Measurements from ENCODE around the gene LUC7L3. TPM values are rescaled to one million over a fixed set of nuclear protein-coding genes. Genes with fewer than 3 reads are reported as not detected.
"Not testable (repeated sequence)": the region's sequence is repeated elsewhere in the genome, so short reads cannot be mapped to it uniquely, and the experiment has no call there.

Gene LUC7L3
- polyA plus RNA-seq, 2 of the 4 experiments (the other 2 are of a cell fraction) = 209 to 211 TPM

- H3K4me2 ChIP-seq = peak overlapping the region; percentile 95
- no peaks in the 10 kb centered on the region for H3K9me3 ChIP-seq
- POLR2A ChIA-PET = interaction anchor here (0.5 kb wide), 1 partner anchor 365 kb away, joined by 6 read pairs; no protein-coding TSS in a partner anchor
- ATAC-seq = no peak
- FAIRE-seq = no peak
- 9% methylated on average over 7 of the region's 7 CpGs for WGBS (ENCODE audit: missing lambda C conversion rate)
- CTCF ChIA-PET = interaction anchor here (0.5 kb wide), 2 partner anchors 66 to 128 kb away, joined by 3 read pairs; no protein-coding TSS in a partner anchor
- peak overlapping the region; percentile 14 to 85; a peak in 4 of 6 replicates for H3K27ac ChIP-seq
- DNase-seq (ENCODE audit: low read depth in 1 of 2, low spot score in 1 of 2) = no peak
- H3K4me1 ChIP-seq = peaks cover 44% of the 10 kb centered on the region
- TF ChIP-seq, protein P1, sequence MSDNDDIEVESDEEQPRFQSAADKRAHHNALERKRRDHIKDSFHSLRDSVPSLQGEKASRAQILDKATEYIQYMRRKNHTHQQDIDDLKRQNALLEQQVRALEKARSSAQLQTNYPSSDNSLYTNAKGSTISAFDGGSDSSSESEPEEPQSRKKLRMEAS (IDR thresholded peaks at IDR 0.05) = peak; percentile 34; the same call in 1 of the 2 replicates
- no peak for TF ChIP-seq HOXB5 (CRISPR knock-in tag; IDR thresholded peaks at IDR 0.05)
- TF ChIP-seq TP53 (CRISPR knock-in tag; IDR thresholded peaks at IDR 0.05) = no peak
- peak; percentile 26 for TF ChIP-seq MAFK (IDR thresholded peaks at IDR 0.05; ENCODE audit: partially characterized antibody)
- peak overlapping the region; percentile 66 for H3K4me3 ChIP-seq
Observed at GRCh38 chr17:50721194-50722010, 2.0 kb downstream of the LUC7L3 start.

DNA sequence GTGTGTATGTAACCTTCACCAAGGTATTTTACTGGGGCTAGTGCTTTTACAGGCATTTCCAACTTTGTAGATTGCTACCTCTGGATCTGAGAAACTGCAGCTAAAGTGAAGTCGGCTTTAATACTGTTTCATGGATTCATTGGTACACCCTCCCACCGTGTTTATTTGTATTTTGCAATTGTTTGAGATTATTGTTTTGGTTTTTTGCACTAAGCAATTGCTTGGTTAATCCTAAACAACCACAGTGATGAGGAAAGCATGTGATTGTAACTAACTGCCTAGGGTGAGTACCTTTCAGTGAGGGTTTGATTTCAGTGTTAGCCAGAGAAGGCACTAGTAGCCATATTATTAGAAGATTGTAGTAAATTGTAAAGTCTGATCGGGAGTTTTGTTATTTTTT, 3.3 kb downstream of the LUC7L3 start:
- ATAC-seq = no peak
- H3K4me3 ChIP-seq = peak overlapping the region; percentile 66; the same call in 2 of the 3 replicates
- no peak for FAIRE-seq
- 5% methylated on average over 3 of the region's 3 CpGs for WGBS (ENCODE audit: missing lambda C conversion rate)
- peak overlapping the region; percentile 95 for H3K4me2 ChIP-seq
- DNase-seq (ENCODE audit: low read depth in 1 of 2, low spot score in 1 of 2) = no peak
- peaks cover 58% of the 10 kb centered on the region for H3K4me1 ChIP-seq
- ChIA-PET POLR2A (interaction anchor here (0.6 kb wide), 1 partner anchor 9 kb away, joined by 4 read pairs; no protein-coding TSS in a partner anchor), CTCF (interaction anchor here (1.5 to 1.7 kb wide), 2 partner anchors 27 to 97 kb away, joined by 4 to 5 read pairs; no protein-coding TSS in a partner anchor)
- H3K27ac ChIP-seq = 0 out of 6 replicates have a peak overlapping the region, but pooled peaks of 1 of the 2 experiments have one; percentile 3
- H3K9me3 ChIP-seq = no peaks in the 10 kb centered on the region
- TF ChIP-seq ZSCAN20 (CRISPR knock-in tag; IDR thresholded peaks at IDR 0.05) (no peak), POLR2AphosphoS2 (conservative IDR thresholded peaks at IDR 0.05; ENCODE audit: low read length) (no peak), BHLHE40 (IDR thresholded peaks at IDR 0.05; ENCODE audit: low read depth, low read length) (no peak), RARB (CRISPR knock-in tag; IDR thresholded peaks at IDR 0.05) (no peak), GATA3 (IDR thresholded peaks at IDR 0.05; ENCODE audit: borderline replicate concordance) (no peak), CBX8 (IDR thresholded peaks at IDR 0.05) (no peak), ZNF302 (CRISPR knock-in tag; IDR thresholded peaks at IDR 0.05) (no peak), CEBPB (IDR thresholded peaks at IDR 0.05) (no peak), RFX5 (IDR thresholded peaks at IDR 0.05) (no peak), MAZ (IDR thresholded peaks at IDR 0.05; ENCODE audit: borderline replicate concordance, low read depth, low read length) (no peak), CBX2 (IDR thresholded peaks at IDR 0.05; ENCODE audit: borderline replicate concordance, low read depth) (no peak), NPAS2 (CRISPR knock-in tag; IDR thresholded peaks at IDR 0.05; ENCODE audit: borderline replicate concordance) (no peak), RCOR1 (IDR thresholded peaks at IDR 0.05; ENCODE audit: low read depth, low read length) (no peak)
- TF ChIP-seq, protein P2, sequence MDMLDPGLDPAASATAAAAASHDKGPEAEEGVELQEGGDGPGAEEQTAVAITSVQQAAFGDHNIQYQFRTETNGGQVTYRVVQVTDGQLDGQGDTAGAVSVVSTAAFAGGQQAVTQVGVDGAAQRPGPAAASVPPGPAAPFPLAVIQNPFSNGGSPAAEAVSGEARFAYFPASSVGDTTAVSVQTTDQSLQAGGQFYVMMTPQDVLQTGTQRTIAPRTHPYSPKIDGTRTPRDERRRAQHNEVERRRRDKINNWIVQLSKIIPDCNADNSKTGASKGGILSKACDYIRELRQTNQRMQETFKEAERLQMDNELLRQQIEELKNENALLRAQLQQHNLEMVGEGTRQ (IDR thresholded peaks at IDR 0.05) = no peak
- TF ChIP-seq, protein P3, sequence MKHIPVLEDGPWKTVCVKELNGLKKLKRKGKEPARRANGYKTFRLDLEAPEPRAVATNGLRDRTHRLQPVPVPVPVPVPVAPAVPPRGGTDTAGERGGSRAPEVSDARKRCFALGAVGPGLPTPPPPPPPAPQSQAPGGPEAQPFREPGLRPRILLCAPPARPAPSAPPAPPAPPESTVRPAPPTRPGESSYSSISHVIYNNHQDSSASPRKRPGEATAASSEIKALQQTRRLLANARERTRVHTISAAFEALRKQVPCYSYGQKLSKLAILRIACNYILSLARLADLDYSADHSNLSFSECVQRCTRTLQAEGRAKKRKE (CRISPR knock-in tag; IDR thresholded peaks at IDR 0.05; ENCODE audit: low read depth) = no peak
- TF ChIP-seq, protein P4, sequence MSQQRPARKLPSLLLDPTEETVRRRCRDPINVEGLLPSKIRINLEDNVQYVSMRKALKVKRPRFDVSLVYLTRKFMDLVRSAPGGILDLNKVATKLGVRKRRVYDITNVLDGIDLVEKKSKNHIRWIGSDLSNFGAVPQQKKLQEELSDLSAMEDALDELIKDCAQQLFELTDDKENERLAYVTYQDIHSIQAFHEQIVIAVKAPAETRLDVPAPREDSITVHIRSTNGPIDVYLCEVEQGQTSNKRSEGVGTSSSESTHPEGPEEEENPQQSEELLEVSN (IDR thresholded peaks at IDR 0.05; ENCODE audit: borderline replicate concordance, low read depth) = no peak
- TF ChIP-seq, protein P5, sequence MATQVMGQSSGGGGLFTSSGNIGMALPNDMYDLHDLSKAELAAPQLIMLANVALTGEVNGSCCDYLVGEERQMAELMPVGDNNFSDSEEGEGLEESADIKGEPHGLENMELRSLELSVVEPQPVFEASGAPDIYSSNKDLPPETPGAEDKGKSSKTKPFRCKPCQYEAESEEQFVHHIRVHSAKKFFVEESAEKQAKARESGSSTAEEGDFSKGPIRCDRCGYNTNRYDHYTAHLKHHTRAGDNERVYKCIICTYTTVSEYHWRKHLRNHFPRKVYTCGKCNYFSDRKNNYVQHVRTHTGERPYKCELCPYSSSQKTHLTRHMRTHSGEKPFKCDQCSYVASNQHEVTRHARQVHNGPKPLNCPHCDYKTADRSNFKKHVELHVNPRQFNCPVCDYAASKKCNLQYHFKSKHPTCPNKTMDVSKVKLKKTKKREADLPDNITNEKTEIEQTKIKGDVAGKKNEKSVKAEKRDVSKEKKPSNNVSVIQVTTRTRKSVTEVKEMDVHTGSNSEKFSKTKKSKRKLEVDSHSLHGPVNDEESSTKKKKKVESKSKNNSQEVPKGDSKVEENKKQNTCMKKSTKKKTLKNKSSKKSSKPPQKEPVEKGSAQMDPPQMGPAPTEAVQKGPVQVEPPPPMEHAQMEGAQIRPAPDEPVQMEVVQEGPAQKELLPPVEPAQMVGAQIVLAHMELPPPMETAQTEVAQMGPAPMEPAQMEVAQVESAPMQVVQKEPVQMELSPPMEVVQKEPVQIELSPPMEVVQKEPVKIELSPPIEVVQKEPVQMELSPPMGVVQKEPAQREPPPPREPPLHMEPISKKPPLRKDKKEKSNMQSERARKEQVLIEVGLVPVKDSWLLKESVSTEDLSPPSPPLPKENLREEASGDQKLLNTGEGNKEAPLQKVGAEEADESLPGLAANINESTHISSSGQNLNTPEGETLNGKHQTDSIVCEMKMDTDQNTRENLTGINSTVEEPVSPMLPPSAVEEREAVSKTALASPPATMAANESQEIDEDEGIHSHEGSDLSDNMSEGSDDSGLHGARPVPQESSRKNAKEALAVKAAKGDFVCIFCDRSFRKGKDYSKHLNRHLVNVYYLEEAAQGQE (IDR thresholded peaks at IDR 0.05) = no peak
- TF ChIP-seq, protein P6, sequence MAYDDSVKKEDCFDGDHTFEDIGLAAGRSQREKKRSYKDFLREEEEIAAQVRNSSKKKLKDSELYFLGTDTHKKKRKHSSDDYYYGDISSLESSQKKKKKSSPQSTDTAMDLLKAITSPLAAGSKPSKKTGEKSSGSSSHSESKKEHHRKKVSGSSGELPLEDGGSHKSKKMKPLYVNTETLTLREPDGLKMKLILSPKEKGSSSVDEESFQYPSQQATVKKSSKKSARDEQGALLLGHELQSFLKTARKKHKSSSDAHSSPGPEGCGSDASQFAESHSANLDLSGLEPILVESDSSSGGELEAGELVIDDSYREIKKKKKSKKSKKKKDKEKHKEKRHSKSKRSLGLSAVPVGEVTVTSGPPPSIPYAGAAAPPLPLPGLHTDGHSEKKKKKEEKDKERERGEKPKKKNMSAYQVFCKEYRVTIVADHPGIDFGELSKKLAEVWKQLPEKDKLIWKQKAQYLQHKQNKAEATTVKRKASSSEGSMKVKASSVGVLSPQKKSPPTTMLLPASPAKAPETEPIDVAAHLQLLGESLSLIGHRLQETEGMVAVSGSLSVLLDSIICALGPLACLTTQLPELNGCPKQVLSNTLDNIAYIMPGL (CRISPR knock-in tag; IDR thresholded peaks at IDR 0.05; ENCODE audit: borderline replicate concordance) = no peak

- H3K4me2 ChIP-seq; POLR2A ChIA-PET; ATAC-seq; H3K27ac ChIP-seq; FAIRE-seq; DNase-seq (ENCODE audit: low read depth in 1 of 2, low spot score in 1 of 2); H3K9me3 ChIP-seq; H3K4me3 ChIP-seq: not testable (repeated sequence)
- CTCF ChIA-PET = interaction anchor here (0.6 to 0.9 kb wide), 4 partner anchors 20 to 248 kb away, joined by 3 to 6 read pairs (median 4); no protein-coding TSS in a partner anchor
- 91% methylated on average over 6 of the region's 6 CpGs for WGBS (ENCODE audit: missing lambda C conversion rate)
- peaks cover 70% of the 10 kb centered on the region for H3K4me1 ChIP-seq
Observed at GRCh38 chr17:50724622-50725021, 5.2 kb downstream of the LUC7L3 start.
